OCI-LY1 (cell line): ENCODE results near the gene TMEM179B.
A peak's percentile ranks its signal among the peaks of the same experiment; 100 is the strongest.

ENCODE experiments used
- EZH2 ChIP-seq: fragments of 200-600 bp; sonication (generic), shearing (Covaris generic); IDR thresholded peaks from 2 replicates; pipeline ENCODE4 v1.8.0; 2017; ENCODE audit warnings: borderline replicate concordance, mixed run types, mild to moderate bottlenecking, antibody characterized with exemption, low read length, moderate library complexity, mixed read lengths
- TF ChIP-seq, protein P1 (sequence below): fragments of 200-600 bp; sonication (generic), shearing (Covaris generic); IDR thresholded peaks from 2 replicates; pipeline ENCODE4 v1.5.1; 2017; ENCODE audit warnings: mild to moderate bottlenecking, antibody characterized with exemption, low read length, moderate library complexity, mixed read lengths

DNA sequence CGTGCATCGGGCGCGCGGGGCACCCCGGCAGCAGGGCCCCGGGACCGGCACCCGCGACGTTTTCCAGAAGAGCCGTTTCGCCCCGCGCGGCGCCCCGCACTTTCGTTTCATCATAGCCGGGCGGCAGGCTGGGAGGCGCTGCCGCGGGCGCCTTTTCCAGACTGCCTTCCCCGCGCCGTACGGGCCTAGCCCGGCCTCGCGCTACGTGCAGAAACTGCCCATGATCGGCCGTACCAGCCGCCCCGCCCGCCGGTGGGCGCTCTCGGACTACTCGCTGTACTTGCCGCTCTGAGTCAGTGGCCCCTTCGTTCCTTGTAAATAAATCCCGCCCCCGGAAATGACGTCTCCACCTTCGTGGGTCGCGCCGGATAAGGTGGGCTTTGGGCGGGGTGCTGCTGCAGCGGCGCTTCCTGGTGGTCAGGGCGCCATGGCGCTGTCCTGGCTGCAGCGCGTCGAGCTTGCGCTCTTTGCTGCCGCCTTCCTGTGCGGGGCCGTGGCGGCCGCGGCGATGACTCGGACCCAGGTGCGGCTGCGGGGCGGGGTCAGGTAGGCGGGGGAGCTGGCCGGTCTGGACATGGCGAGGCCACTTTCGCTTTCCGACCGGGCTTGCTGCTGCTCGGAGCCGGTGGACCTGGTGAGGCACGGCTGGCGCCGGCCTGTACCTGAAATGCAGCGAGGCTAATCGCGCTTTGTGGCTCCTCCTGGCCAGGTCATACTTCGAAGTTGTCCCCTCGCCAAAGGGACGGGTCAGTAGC, at the start of gene TMEM179B:
- TF ChIP-seq, protein P1, sequence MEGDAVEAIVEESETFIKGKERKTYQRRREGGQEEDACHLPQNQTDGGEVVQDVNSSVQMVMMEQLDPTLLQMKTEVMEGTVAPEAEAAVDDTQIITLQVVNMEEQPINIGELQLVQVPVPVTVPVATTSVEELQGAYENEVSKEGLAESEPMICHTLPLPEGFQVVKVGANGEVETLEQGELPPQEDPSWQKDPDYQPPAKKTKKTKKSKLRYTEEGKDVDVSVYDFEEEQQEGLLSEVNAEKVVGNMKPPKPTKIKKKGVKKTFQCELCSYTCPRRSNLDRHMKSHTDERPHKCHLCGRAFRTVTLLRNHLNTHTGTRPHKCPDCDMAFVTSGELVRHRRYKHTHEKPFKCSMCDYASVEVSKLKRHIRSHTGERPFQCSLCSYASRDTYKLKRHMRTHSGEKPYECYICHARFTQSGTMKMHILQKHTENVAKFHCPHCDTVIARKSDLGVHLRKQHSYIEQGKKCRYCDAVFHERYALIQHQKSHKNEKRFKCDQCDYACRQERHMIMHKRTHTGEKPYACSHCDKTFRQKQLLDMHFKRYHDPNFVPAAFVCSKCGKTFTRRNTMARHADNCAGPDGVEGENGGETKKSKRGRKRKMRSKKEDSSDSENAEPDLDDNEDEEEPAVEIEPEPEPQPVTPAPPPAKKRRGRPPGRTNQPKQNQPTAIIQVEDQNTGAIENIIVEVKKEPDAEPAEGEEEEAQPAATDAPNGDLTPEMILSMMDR: peak; percentile 39
- TF ChIP-seq EZH2: no peak
